IMR-90 (cell line): ENCODE measurements around the gene COL9A3. TPM values are rescaled to one million over a fixed set of nuclear protein-coding genes. Genes with fewer than 3 reads are reported as not detected.

ENCODE experiments used
- ATAC-seq: fragments of 200-7000 bp; cut with Tn5 transposase; 2 replicates; pipeline ENCODE4 v1.9.1; 2020; ENCODE audit warnings: low read depth, mild to moderate bottlenecking, moderate library complexity
- BruUV-seq: library from RNA; stranded (reverse); fragments of 400-500 nt; replicated peaks from 2 replicates; lab custom pipeline; 2021; lab: Mats Ljungman, UMichigan
- CTCF ChIA-PET: fragments of 300-600 bp; formaldehyde crosslinking; extraction: SDS; loops from one replicate; lab custom pipeline; 2021; ENCODE audit warnings: antibody characterized with exemption; lab: Yijun Ruan, JAX
- POLR2A ChIA-PET: fragments of 300-600 bp; sonication (Branson Sonifier 250); formaldehyde crosslinking; loops from one replicate; lab custom pipeline; 2022; ENCODE audit warnings: antibody characterized with exemption; ENCODE audit not compliant: unreplicated experiment; lab: Charles Lee
- DNase-seq: peaks from one replicate; pipeline ENCODE4 v3.0.0; 2013
- H2AFZ ChIP-seq: replicated peaks from 2 replicates; pipeline ENCODE3; 2013; ENCODE audit warnings: low read length, mild to moderate bottlenecking; ENCODE audit not compliant: poor library complexity
- H2AK5ac ChIP-seq: 2 replicates; pipeline ENCODE4 v1.6.1; 2013; ENCODE audit warnings: low read depth, low read length, inconsistent platforms
- H2AK9ac ChIP-seq: replicated peaks from 2 replicates; pipeline ENCODE3; 2013; ENCODE audit warnings: mild to moderate bottlenecking, low read depth, low read length, moderate library complexity; ENCODE audit not compliant: poor library complexity
- H2BK120ac ChIP-seq: 2 replicates; pipeline ENCODE4 v1.6.1; 2013; ENCODE audit warnings: low read depth, low read length, inconsistent platforms
- H2BK15ac ChIP-seq: 3 replicates; pipeline ENCODE4 v1.6.1; 2013; ENCODE audit warnings: low read depth, low read length, inconsistent platforms
- H2BK20ac ChIP-seq: 2 replicates; pipeline ENCODE4 v1.6.1; 2013; ENCODE audit warnings: low read depth, mild to moderate bottlenecking, inconsistent platforms, low read length, moderate library complexity
- H2BK5ac ChIP-seq: 2 replicates; pipeline ENCODE4 v1.6.1; 2013; ENCODE audit warnings: mild to moderate bottlenecking, low read depth, low read length, inconsistent platforms; ENCODE audit not compliant: poor library complexity, severe bottlenecking
- H3K14ac ChIP-seq: replicated peaks from 2 replicates; pipeline ENCODE4 v1.6.1; 2013; ENCODE audit warnings: low read depth, low read length, inconsistent platforms
- H3K18ac ChIP-seq: 2 replicates; pipeline ENCODE4 v1.6.1; 2013; ENCODE audit warnings: low read depth, low read length, control low read depth
- H3K23ac ChIP-seq: 2 replicates; pipeline ENCODE4 v1.6.1; 2013; ENCODE audit warnings: low read depth, low read length, inconsistent platforms
- H3K27ac ChIP-seq: 2 replicates; pipeline ENCODE4 v1.5.1; 2013; ENCODE audit warnings: mild to moderate bottlenecking, control low read depth, low read length; ENCODE audit not compliant: insufficient read depth
- H3K27me3 ChIP-seq: 2 replicates; pipeline ENCODE4 v1.6.1; 2013; ENCODE audit warnings: low read length; ENCODE audit not compliant: control insufficient read depth, insufficient read depth
- H3K36me3 ChIP-seq: 2 replicates; pipeline ENCODE4 v1.6.1; 2013; ENCODE audit warnings: low read length, mixed read lengths; ENCODE audit not compliant: control insufficient read depth, insufficient read depth
- H3K4ac ChIP-seq: 2 replicates; pipeline ENCODE4 v1.6.1; 2013; ENCODE audit warnings: low read depth, low read length, inconsistent platforms
- H3K4me1 ChIP-seq: 2 replicates; pipeline ENCODE4 v1.6.1; 2013; ENCODE audit warnings: low read length, mixed read lengths; ENCODE audit not compliant: control insufficient read depth, insufficient read depth
- H3K4me2 ChIP-seq: 2 replicates; pipeline ENCODE4 v1.6.1; 2013; ENCODE audit warnings: low read depth, mild to moderate bottlenecking, control low read depth, low read length, moderate library complexity
- H3K4me3 ChIP-seq: 2 replicates; pipeline ENCODE4 v1.5.1; 2013; ENCODE audit warnings: low read depth, mild to moderate bottlenecking, control low read depth, low read length, moderate library complexity; ENCODE audit not compliant: insufficient read depth
- H3K56ac ChIP-seq: 2 replicates; pipeline ENCODE4 v1.6.1; 2013; ENCODE audit warnings: low read length, inconsistent platforms; ENCODE audit not compliant: insufficient read depth; ENCODE audit errors: extremely low read depth
- H3K79me1 ChIP-seq, 2 experiments: 2 replicates each; pipeline ENCODE4 v1.6.1; 2013; ENCODE audit warnings: low read length in 2 of 2, inconsistent platforms in 1 of 2, low read depth in 1 of 2
- H3K9ac ChIP-seq: 2 replicates; pipeline ENCODE4 v1.6.1; 2013; ENCODE audit warnings: low read depth, low read length, control low read depth
- H3K9me1 ChIP-seq: 2 replicates; pipeline ENCODE4 v1.6.1; 2013; ENCODE audit warnings: low read length, inconsistent platforms; ENCODE audit not compliant: insufficient read depth
- H3K9me3 ChIP-seq: 2 replicates; pipeline ENCODE4 v1.6.1; 2013; ENCODE audit warnings: low read length; ENCODE audit not compliant: control insufficient read depth, insufficient read depth
- H4K20me1 ChIP-seq: 2 replicates; pipeline ENCODE4 v1.6.1; 2013; ENCODE audit warnings: low read length, inconsistent platforms; ENCODE audit not compliant: insufficient read depth
- H4K5ac ChIP-seq: 2 replicates; pipeline ENCODE4 v1.6.1; 2013; ENCODE audit warnings: mild to moderate bottlenecking, low read depth, low read length, control low read depth
- H4K8ac ChIP-seq, 2 experiments: 2 replicates each; pipeline ENCODE4 v1.6.1; 2013; ENCODE audit warnings: low read depth in 2 of 2, low read length in 2 of 2, control low read depth in 1 of 2, inconsistent platforms in 1 of 2
- H4K91ac ChIP-seq: 2 replicates; pipeline ENCODE4 v1.6.1; 2013; ENCODE audit warnings: low read depth, low read length, inconsistent platforms; ENCODE audit not compliant: insufficient read depth
- BHLHE40 ChIP-seq: fragments of 150-350 bp; IDR thresholded peaks from 2 replicates; pipeline ENCODE4 v1.6.1; 2016; ENCODE audit warnings: mild to moderate bottlenecking, low read depth, low read length
- CEBPB ChIP-seq: IDR thresholded peaks from 2 replicates; pipeline ENCODE4 v1.6.1; 2012; ENCODE audit warnings: low read depth, low read length, improper control_type of control experiment
- CHD1 ChIP-seq: IDR thresholded peaks from 2 replicates; pipeline ENCODE4 v1.6.1; 2012; ENCODE audit warnings: low read depth, low read length, improper control_type of control experiment
- FOS ChIP-seq: fragments of 150-350 bp; IDR thresholded peaks from 2 replicates; pipeline ENCODE4 v1.6.1; 2016; ENCODE audit warnings: low read depth, low read length
- MAFK ChIP-seq: IDR thresholded peaks from 2 replicates; pipeline ENCODE4 v1.6.1; 2012; ENCODE audit warnings: low read depth, low read length, improper control_type of control experiment
- MAZ ChIP-seq: IDR thresholded peaks from 2 replicates; pipeline ENCODE4 v1.6.1; 2012; ENCODE audit warnings: low read depth, mild to moderate bottlenecking, low read length, improper control_type of control experiment, moderate library complexity, borderline replicate concordance
- MXI1 ChIP-seq: IDR thresholded peaks from 2 replicates; pipeline ENCODE4 v1.6.1; 2012; ENCODE audit warnings: low read depth, mild to moderate bottlenecking, low read length, moderate library complexity, borderline replicate concordance
- NFE2L2 ChIP-seq: fragments of 150-350 bp; IDR thresholded peaks from 2 replicates; pipeline ENCODE4 v1.6.1; 2016; ENCODE audit warnings: low read depth, mild to moderate bottlenecking, low read length
- POLR2A ChIP-seq: IDR thresholded peaks from 2 replicates; pipeline ENCODE4 v1.6.1; 2012; ENCODE audit warnings: mild to moderate bottlenecking, low read depth, low read length
- RAD21 ChIP-seq: IDR thresholded peaks from 2 replicates; pipeline ENCODE4 v1.6.1; 2012; ENCODE audit warnings: low read length, improper control_type of control experiment
- RCOR1 ChIP-seq: IDR thresholded peaks from 2 replicates; pipeline ENCODE4 v1.6.1; 2012; ENCODE audit warnings: mild to moderate bottlenecking, low read length, improper control_type of control experiment; ENCODE audit not compliant: insufficient replicate concordance
- RFX5 ChIP-seq: IDR thresholded peaks from 2 replicates; pipeline ENCODE4 v1.8.0; 2012; ENCODE audit warnings: low read depth, mild to moderate bottlenecking, low read length, moderate library complexity
- SMC3 ChIP-seq: fragments of 150-350 bp; IDR thresholded peaks from 2 replicates; pipeline ENCODE4 v1.6.1; 2016; ENCODE audit warnings: low read depth, mild to moderate bottlenecking, antibody characterized with exemption, low read length, moderate library complexity
- whole genome bisulfite sequencing, 2 experiments: methylation state at CpG; one replicate each; pipeline versions ENCODE4 v1.1.5 to v1.1.7; 2013; ENCODE audit warnings: missing lambda C conversion rate in 2 of 2; ENCODE audit not compliant: insufficient read length in 1 of 2; ENCODE audit errors: extremely low coverage in 2 of 2; 5-methylcytosine and 5-hydroxymethylcytosine counted together
- dilution Hi-C: fragments of 300-500 bp; cut with HindIII; formaldehyde crosslinking; loops from one replicate; pipeline ENCODE4 v1.14.3; 2018; ENCODE audit warnings: low sequenced_read_pairs; ENCODE audit not compliant: unreplicated experiment
- in situ Hi-C: fragments of 300-500 bp; cut with MboI; formaldehyde crosslinking; loops from 3 replicates; pipeline ENCODE4 v1.14.3; 2019; ENCODE audit warnings: low sequenced_read_pairs, inconsistent platforms, mixed read lengths
- intact Hi-C: fragments of 100-400 bp; cut with micrococcal nuclease; formaldehyde crosslinking; loops from 2 replicates; pipeline ENCODE4 v1.10.0; 2022
- polyA plus RNA-seq, 3 experiments: library from polyadenylated mRNA; depleted of rRNA; stranded (reverse); fragments of >200 nt; gene quantifications; 2 replicates each; pipeline ENCODE4 v1.2.3, GENCODE V29; 2012; ENCODE audit warnings: low replicate concordance in 1 of 3
- total RNA-seq: library from RNA; depleted of rRNA; stranded (reverse); fragments of >200 nt; gene quantifications from 2 replicates; pipeline ENCODE4 v1.2.3, GENCODE V29; 2012
- TF ChIP-seq, protein P1 (sequence below): fragments of 150-350 bp; IDR thresholded peaks from 2 replicates; pipeline ENCODE4 v1.6.1; 2017; ENCODE audit warnings: mild to moderate bottlenecking, antibody characterized with exemption, low read length, low read depth
- TF ChIP-seq, protein P2 (sequence below): fragments of 150-350 bp; IDR thresholded peaks from 2 replicates; pipeline ENCODE4 v1.6.1; 2016; ENCODE audit warnings: low read depth, mild to moderate bottlenecking, low read length, moderate library complexity, borderline replicate concordance
- TF ChIP-seq, protein P3 (sequence below): conservative IDR thresholded peaks from 2 replicates; pipeline ENCODE4 v1.5.1; 2012; ENCODE audit warnings: mild to moderate bottlenecking, low read depth, low read length, improper control_type of control experiment

COL9A3 gene
- total and polyA plus RNA-seq, 2 of the 4 experiments (the other 2 are of a cell fraction), result 0.36 to 1.4 TPM

DNA sequence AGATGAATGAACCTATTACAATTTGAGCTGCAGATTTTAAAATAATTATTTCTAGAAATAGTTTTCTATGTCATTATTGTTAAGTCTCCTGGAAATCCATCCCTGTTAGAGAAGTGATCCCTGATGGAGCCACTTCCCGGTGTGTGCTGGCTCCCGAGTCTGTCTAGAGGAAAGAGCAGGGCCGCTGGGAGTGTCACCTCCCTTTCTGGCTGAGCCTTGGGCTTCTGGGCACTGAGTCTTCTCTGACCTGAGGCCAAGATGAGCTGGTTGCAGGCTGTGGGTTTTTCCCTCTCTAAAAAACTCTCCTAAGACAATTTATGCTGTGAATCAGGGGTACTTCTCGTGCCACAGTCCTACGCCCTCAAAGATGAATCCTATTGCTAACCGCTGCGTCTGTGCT, 73.6 kb downstream of the COL9A3 start:
- H3K9me1 ChIP-seq, result peaks cover 11% of the 10 kb centered on the region
- intact Hi-C loops, result no loop called here
- in situ Hi-C loops, result no loop called here
- H3K56ac ChIP-seq, result no peak overlapping the region
- no peak overlapping the region for H3K9ac ChIP-seq
- ChIA-PET CTCF (interaction anchor here (1.7 kb wide), 1 partner anchor 15 kb away, joined by 6 read pairs; no protein-coding TSS in a partner anchor), POLR2A (no interaction called here)
- H3K27me3 ChIP-seq, result no peaks in the 10 kb centered on the region
- H4K8ac ChIP-seq, result no peak overlapping the region
- H3K4me2 ChIP-seq, result no peak overlapping the region
- H3K4me3 ChIP-seq, result no peak overlapping the region
- H3K9me3 ChIP-seq, result no peaks in the 10 kb centered on the region
- peaks cover 73% of the 10 kb centered on the region for H3K36me3 ChIP-seq
- H4K91ac ChIP-seq, result no peak overlapping the region
- no TSS peak for BruUV-seq
- dilution Hi-C loops, result no loop called here
- no peak overlapping the region for H3K14ac ChIP-seq
- DNase-seq, result no peak
- H3K27ac ChIP-seq, result no peak overlapping the region
- WGBS, 2 experiments, result 83% methylated on average over 2 of the region's 7 CpGs; no CpG with 5 or more reads in 1 of the 2 experiments
- no peak overlapping the region for H3K4ac ChIP-seq
- H2BK15ac ChIP-seq, result no peak overlapping the region
- no peak overlapping the region for H4K5ac ChIP-seq
- H2BK20ac ChIP-seq, result no peak overlapping the region
- no peak overlapping the region for H2BK5ac ChIP-seq
- no peak overlapping the region for H3K18ac ChIP-seq
- no peak overlapping the region for H2AK5ac ChIP-seq
- H3K23ac ChIP-seq, result no peak overlapping the region
- peaks cover 11 to 56% of the 10 kb centered on the region in 2 experiments for H3K79me1 ChIP-seq
- H2AK9ac ChIP-seq, result no peak overlapping the region
- no peak overlapping the region for H2BK120ac ChIP-seq
- no peak overlapping the region for H2AFZ ChIP-seq
- H4K20me1 ChIP-seq, result peaks cover 20% of the 10 kb centered on the region
- TF ChIP-seq NFE2L2 (no peak), SMC3 (no peak), RCOR1 (no peak), CHD1 (no peak), POLR2A (no peak), FOS (no peak), MAFK (no peak), CEBPB (no peak), BHLHE40 (no peak), MXI1 (no peak), RFX5 (no peak), RAD21 (no peak), MAZ (no peak)
- TF ChIP-seq, protein P1, sequence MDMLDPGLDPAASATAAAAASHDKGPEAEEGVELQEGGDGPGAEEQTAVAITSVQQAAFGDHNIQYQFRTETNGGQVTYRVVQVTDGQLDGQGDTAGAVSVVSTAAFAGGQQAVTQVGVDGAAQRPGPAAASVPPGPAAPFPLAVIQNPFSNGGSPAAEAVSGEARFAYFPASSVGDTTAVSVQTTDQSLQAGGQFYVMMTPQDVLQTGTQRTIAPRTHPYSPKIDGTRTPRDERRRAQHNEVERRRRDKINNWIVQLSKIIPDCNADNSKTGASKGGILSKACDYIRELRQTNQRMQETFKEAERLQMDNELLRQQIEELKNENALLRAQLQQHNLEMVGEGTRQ, result no peak
- TF ChIP-seq, protein P2, sequence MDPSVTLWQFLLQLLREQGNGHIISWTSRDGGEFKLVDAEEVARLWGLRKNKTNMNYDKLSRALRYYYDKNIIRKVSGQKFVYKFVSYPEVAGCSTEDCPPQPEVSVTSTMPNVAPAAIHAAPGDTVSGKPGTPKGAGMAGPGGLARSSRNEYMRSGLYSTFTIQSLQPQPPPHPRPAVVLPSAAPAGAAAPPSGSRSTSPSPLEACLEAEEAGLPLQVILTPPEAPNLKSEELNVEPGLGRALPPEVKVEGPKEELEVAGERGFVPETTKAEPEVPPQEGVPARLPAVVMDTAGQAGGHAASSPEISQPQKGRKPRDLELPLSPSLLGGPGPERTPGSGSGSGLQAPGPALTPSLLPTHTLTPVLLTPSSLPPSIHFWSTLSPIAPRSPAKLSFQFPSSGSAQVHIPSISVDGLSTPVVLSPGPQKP, result no peak
- TF ChIP-seq, protein P3, sequence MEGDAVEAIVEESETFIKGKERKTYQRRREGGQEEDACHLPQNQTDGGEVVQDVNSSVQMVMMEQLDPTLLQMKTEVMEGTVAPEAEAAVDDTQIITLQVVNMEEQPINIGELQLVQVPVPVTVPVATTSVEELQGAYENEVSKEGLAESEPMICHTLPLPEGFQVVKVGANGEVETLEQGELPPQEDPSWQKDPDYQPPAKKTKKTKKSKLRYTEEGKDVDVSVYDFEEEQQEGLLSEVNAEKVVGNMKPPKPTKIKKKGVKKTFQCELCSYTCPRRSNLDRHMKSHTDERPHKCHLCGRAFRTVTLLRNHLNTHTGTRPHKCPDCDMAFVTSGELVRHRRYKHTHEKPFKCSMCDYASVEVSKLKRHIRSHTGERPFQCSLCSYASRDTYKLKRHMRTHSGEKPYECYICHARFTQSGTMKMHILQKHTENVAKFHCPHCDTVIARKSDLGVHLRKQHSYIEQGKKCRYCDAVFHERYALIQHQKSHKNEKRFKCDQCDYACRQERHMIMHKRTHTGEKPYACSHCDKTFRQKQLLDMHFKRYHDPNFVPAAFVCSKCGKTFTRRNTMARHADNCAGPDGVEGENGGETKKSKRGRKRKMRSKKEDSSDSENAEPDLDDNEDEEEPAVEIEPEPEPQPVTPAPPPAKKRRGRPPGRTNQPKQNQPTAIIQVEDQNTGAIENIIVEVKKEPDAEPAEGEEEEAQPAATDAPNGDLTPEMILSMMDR, result no peak
- peaks cover 11% of the 10 kb centered on the region for H3K4me1 ChIP-seq
- ATAC-seq, result no peak
